IMR-90 (cell line): Measurements from ENCODE around the gene PAK1IP1.

ENCODE experiments used
- CEBPB ChIP-seq: IDR thresholded peaks from 2 replicates; pipeline ENCODE4 v1.6.1; 2012; ENCODE audit warnings: low read depth, low read length, improper control_type of control experiment
- MAFK ChIP-seq: IDR thresholded peaks from 2 replicates; pipeline ENCODE4 v1.6.1; 2012; ENCODE audit warnings: low read depth, low read length, improper control_type of control experiment
- MXI1 ChIP-seq: IDR thresholded peaks from 2 replicates; pipeline ENCODE4 v1.6.1; 2012; ENCODE audit warnings: low read depth, mild to moderate bottlenecking, low read length, moderate library complexity, borderline replicate concordance
- NFE2L2 ChIP-seq: fragments of 150-350 bp; IDR thresholded peaks from 2 replicates; pipeline ENCODE4 v1.6.1; 2016; ENCODE audit warnings: low read depth, mild to moderate bottlenecking, low read length
- POLR2A ChIP-seq: IDR thresholded peaks from 2 replicates; pipeline ENCODE4 v1.6.1; 2012; ENCODE audit warnings: mild to moderate bottlenecking, low read depth, low read length
- RAD21 ChIP-seq: IDR thresholded peaks from 2 replicates; pipeline ENCODE4 v1.6.1; 2012; ENCODE audit warnings: low read length, improper control_type of control experiment
- RFX5 ChIP-seq: IDR thresholded peaks from 2 replicates; pipeline ENCODE4 v1.8.0; 2012; ENCODE audit warnings: low read depth, mild to moderate bottlenecking, low read length, moderate library complexity
- USF2 ChIP-seq: fragments of 150-350 bp; IDR thresholded peaks from 2 replicates; pipeline ENCODE4 v1.6.1; 2017; ENCODE audit warnings: mild to moderate bottlenecking, antibody characterized with exemption, low read length, low read depth
- TF ChIP-seq, protein P1 (sequence below): conservative IDR thresholded peaks from 2 replicates; pipeline ENCODE4 v1.5.1; 2012; ENCODE audit warnings: mild to moderate bottlenecking, low read depth, low read length, improper control_type of control experiment

DNA sequence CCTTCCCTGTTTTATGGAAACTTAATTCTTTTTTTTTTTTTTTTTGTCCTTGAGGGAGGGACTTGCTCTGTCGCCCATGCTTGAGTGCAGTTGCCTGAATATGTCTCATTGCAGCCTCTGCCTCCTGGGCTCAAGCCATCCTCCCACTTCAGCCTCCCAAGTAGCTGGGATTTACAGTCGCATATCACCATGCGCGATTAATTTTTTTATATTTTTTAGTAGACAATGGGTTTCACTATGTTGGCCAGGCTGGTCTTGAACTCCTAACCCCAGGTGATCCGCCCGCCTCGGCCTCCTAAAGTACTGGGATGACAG lies 28.8 kb downstream of the PAK1IP1 start:
- TF ChIP-seq, protein P1, sequence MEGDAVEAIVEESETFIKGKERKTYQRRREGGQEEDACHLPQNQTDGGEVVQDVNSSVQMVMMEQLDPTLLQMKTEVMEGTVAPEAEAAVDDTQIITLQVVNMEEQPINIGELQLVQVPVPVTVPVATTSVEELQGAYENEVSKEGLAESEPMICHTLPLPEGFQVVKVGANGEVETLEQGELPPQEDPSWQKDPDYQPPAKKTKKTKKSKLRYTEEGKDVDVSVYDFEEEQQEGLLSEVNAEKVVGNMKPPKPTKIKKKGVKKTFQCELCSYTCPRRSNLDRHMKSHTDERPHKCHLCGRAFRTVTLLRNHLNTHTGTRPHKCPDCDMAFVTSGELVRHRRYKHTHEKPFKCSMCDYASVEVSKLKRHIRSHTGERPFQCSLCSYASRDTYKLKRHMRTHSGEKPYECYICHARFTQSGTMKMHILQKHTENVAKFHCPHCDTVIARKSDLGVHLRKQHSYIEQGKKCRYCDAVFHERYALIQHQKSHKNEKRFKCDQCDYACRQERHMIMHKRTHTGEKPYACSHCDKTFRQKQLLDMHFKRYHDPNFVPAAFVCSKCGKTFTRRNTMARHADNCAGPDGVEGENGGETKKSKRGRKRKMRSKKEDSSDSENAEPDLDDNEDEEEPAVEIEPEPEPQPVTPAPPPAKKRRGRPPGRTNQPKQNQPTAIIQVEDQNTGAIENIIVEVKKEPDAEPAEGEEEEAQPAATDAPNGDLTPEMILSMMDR, result no peak
- TF ChIP-seq RAD21 (no peak), MAFK (no peak), MXI1 (no peak), USF2 (no peak), POLR2A (no peak), CEBPB (no peak), NFE2L2 (no peak), RFX5 (no peak)
